Neuronal stem cell (in vitro differentiated cells): ENCODE results near the gene DDX56.
A peak's percentile ranks its signal among the peaks of the same experiment; 100 is the strongest.

ENCODE experiments used
- DNase-seq: peaks from one replicate; pipeline ENCODE4 v3.0.0-alpha.2; 2013; ENCODE audit warnings: low spot score
- H2AFZ ChIP-seq: one replicate; pipeline ENCODE4 v1.6.1; 2013; ENCODE audit warnings: mild to moderate bottlenecking, low read length, inconsistent platforms
- H2AK5ac ChIP-seq: 2 replicates; pipeline ENCODE4 v1.6.1; 2013; ENCODE audit warnings: low read depth, mild to moderate bottlenecking, inconsistent platforms, low read length, moderate library complexity, mixed read lengths
- H2BK120ac ChIP-seq: 2 replicates; pipeline ENCODE4 v1.6.1; 2013; ENCODE audit warnings: low read depth, mild to moderate bottlenecking, inconsistent platforms, low read length, moderate library complexity, mixed read lengths
- H2BK12ac ChIP-seq: one replicate; pipeline ENCODE4 v1.6.1; 2013; ENCODE audit warnings: low read length, inconsistent platforms
- H2BK15ac ChIP-seq: 2 replicates; pipeline ENCODE4 v1.6.1; 2013; ENCODE audit warnings: mild to moderate bottlenecking, low read length, inconsistent platforms, mixed read lengths
- H2BK5ac ChIP-seq: one replicate; pipeline ENCODE4 v1.6.1; 2013; ENCODE audit warnings: inconsistent platforms, mild to moderate bottlenecking, low read length, moderate library complexity
- H3K14ac ChIP-seq: one replicate; pipeline ENCODE4 v1.6.1; 2013; ENCODE audit warnings: low read length, inconsistent platforms
- H3K18ac ChIP-seq: 2 replicates; pipeline ENCODE4 v1.6.1; 2013; ENCODE audit warnings: low read length, inconsistent platforms
- H3K23ac ChIP-seq: 2 replicates; pipeline ENCODE4 v1.6.1; 2013; ENCODE audit warnings: low read depth, mild to moderate bottlenecking, mixed read lengths, low read length, inconsistent platforms; ENCODE audit not compliant: poor library complexity
- H3K27ac ChIP-seq: replicated peaks from 3 replicates; pipeline ENCODE4 v1.5.1; 2013; ENCODE audit warnings: low read length, inconsistent platforms
- H3K27me3 ChIP-seq, 3 experiments: 2 replicates each; pipeline ENCODE4 v1.6.1; 2013; ENCODE audit warnings: low read length in 3 of 3, mild to moderate bottlenecking in 2 of 3, inconsistent platforms in 1 of 3, low read depth in 1 of 3, mixed read lengths in 1 of 3, moderate library complexity in 1 of 3; ENCODE audit not compliant: control insufficient read depth in 3 of 3, insufficient read depth in 3 of 3
- H3K36me3 ChIP-seq, 2 donors: replicated peaks in 1 of 2; 2 replicates each; pipeline ENCODE4 v1.6.1; 2013; ENCODE audit warnings: low read length in 2 of 2; ENCODE audit not compliant: control insufficient read depth in 2 of 2, insufficient read depth in 2 of 2
- H3K4ac ChIP-seq: 2 replicates; pipeline ENCODE4 v1.6.1; 2013; ENCODE audit warnings: inconsistent platforms, mild to moderate bottlenecking, low read length, moderate library complexity
- H3K4me1 ChIP-seq, 2 donors: 1 replicate in 1 of 2; 2 replicates in 1 of 2; pipeline ENCODE4 v1.6.1; 2013; ENCODE audit warnings: low read length in 2 of 2, low read depth in 1 of 2; ENCODE audit not compliant: control insufficient read depth in 2 of 2, insufficient read depth in 1 of 2
- H3K4me2 ChIP-seq: one replicate; pipeline ENCODE4 v1.6.1; 2013; ENCODE audit warnings: mild to moderate bottlenecking, low read length, inconsistent platforms; ENCODE audit not compliant: insufficient read depth, poor library complexity, severe bottlenecking
- H3K4me3 ChIP-seq, 2 donors: 2 replicates each; pipeline ENCODE4 v1.5.1; 2013; ENCODE audit warnings: low read length in 2 of 2, mild to moderate bottlenecking in 2 of 2, inconsistent platforms in 1 of 2, moderate library complexity in 1 of 2
- H3K79me1 ChIP-seq: one replicate; pipeline ENCODE4 v1.6.1; 2013; ENCODE audit warnings: low read depth, mild to moderate bottlenecking, inconsistent platforms, low read length, moderate library complexity
- H3K9ac ChIP-seq: one replicate; pipeline ENCODE4 v1.6.1; 2013; ENCODE audit warnings: mild to moderate bottlenecking, low read depth, low read length, inconsistent platforms; ENCODE audit not compliant: poor library complexity
- H3K9me3 ChIP-seq, 2 donors: replicated peaks in 1 of 2; 2 replicates each; pipeline versions ENCODE3 to v1.6.1; 2013; ENCODE audit warnings: low read length in 2 of 2, mild to moderate bottlenecking in 2 of 2, inconsistent platforms in 1 of 2, low read depth in 1 of 2, mixed read lengths in 1 of 2, moderate library complexity in 1 of 2; ENCODE audit not compliant: control insufficient read depth in 2 of 2, insufficient read depth in 1 of 2
- H4K8ac ChIP-seq: one replicate; pipeline ENCODE4 v1.6.1; 2013; ENCODE audit warnings: low read depth, mild to moderate bottlenecking, inconsistent platforms, low read length, moderate library complexity
- H4K91ac ChIP-seq: one replicate; pipeline ENCODE4 v1.6.1; 2013; ENCODE audit warnings: low read length, low read depth, mild to moderate bottlenecking, inconsistent platforms; ENCODE audit not compliant: poor library complexity
- WGBS, 2 donors: extraction: QIAGEN DNeasy Blood & Tissue Kit; methylation state at CpG; one replicate each; pipeline ENCODE4 v1.1.7; 2013; ENCODE audit warnings: missing lambda C conversion rate in 2 of 2, mixed read lengths in 1 of 2; ENCODE audit not compliant: insufficient read length in 2 of 2, insufficient replicate concordance in 1 of 2; ENCODE audit errors: extremely low coverage in 2 of 2; 5-methylcytosine and 5-hydroxymethylcytosine counted together

The DDX56 gene

DNA sequence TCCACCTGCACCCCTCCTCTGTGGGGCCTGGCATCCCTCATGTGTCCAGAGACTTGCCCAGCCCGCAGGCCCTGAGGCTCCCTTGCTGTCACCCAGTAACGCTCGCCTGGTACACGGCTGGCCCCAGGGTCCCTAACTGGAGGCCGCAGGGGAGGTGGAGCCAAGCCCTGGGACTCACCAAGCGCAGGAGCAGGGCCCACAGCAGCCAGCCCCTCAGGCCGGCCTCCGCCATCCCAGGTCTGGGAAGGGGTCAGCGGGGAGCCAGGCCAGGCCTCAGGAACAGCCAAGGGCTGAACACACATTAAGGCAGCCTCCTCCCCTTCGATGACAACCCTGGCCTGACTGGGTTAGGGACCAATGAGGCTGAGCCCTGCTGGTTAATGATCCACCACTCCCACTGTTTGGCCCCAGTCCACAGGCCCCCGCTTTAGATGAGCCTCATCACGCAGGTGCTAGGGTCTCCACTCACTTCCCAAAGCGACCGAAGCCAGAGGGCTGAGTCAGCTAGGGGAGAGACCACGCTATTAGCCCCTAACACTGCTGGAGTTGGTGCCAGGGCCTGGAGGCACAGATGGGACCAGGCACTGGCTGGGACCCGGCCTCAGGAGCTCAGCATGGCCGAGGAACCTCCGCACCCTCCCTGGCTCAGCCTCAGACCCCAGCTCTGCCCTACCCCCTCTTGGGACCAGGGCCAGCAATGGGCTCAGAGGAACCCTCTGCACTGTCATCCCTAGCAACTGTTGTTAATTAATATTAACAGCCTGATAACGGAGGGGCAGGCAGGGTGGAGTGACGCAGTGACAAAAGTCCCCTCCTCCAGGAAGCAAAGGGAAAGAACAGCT is 32.5 kb downstream of the DDX56 start, which contains the start of gene NPC1L1:
Gene NPC1L1 (minus strand): TSS at position 303 of the 842 bp plus-strand sequence. CDS start 71 bp downstream, at position 232.
- Histone ChIP-seq H3K4me3 (no peak within 1 kb of the TSS), H2BK12ac (peak within 1 kb of the TSS; percentile 12), H3K14ac (no peak within 1 kb of the TSS), H3K27ac (no peak within 1 kb of the TSS), H2AK5ac (peak within 1 kb of the TSS; percentile 52), H3K18ac (peak within 1 kb of the TSS; percentile 83), H3K23ac (no peak within 1 kb of the TSS), H3K27me3 (peaks cover 0 to 12% (median 0%) of the 10 kb centered on the region in 3 experiments), H4K91ac (peak within 1 kb of the TSS; percentile 77), H2BK120ac (peak within 1 kb of the TSS; percentile 90), H3K4me1 (peaks cover 0 to 3% of the 10 kb centered on the region in 2 donors), H3K36me3 (no peaks in the 10 kb centered on the region), H2AFZ (peak within 1 kb of the TSS; percentile 56), H3K4me2 (no peak within 1 kb of the TSS), H3K9ac (no peak within 1 kb of the TSS), H3K9me3 (no peaks in the 10 kb centered on the region), H3K4ac (no peak within 1 kb of the TSS), H2BK15ac (no peak within 1 kb of the TSS), H4K8ac (peak within 1 kb of the TSS; percentile 48), H3K79me1 (no peaks in the 10 kb centered on the region), H2BK5ac (peak within 1 kb of the TSS; percentile 85)
- no CpG with 5 or more reads among the region's 20 CpGs for WGBS, 2 donors
- no peak for DNase-seq

- Histone ChIP-seq H3K4me1 (peaks cover 0 to 3% of the 10 kb centered on the region in 2 donors), H4K91ac (no peak overlapping the region), H2BK15ac (no peak overlapping the region), H2BK120ac (peak overlapping the region; percentile 66), H3K9me3 (no peaks in the 10 kb centered on the region), H3K4me2 (no peak overlapping the region), H3K27me3 (peaks cover 0 to 12% (median 0%) of the 10 kb centered on the region in 3 experiments), H2BK12ac (no peak overlapping the region), H3K23ac (no peak overlapping the region), H3K4ac (no peak overlapping the region), H3K36me3 (no peaks in the 10 kb centered on the region), H3K18ac (peak overlapping the region; percentile 33), H3K79me1 (no peaks in the 10 kb centered on the region), H3K14ac (no peak overlapping the region), H2BK5ac (peak overlapping the region; percentile 85), H4K8ac (no peak overlapping the region), H3K9ac (no peak overlapping the region), H3K4me3 (no peak overlapping the region), H3K27ac (no peak overlapping the region), H2AFZ (peak overlapping the region; percentile 56), H2AK5ac (peak overlapping the region; percentile 43)
- WGBS, 2 donors = no CpG with 5 or more reads among the region's 5 CpGs
- DNase-seq = no peak
Measured at GRCh38 chr7:44540592-44541027, 33.1 kb downstream of the DDX56 start.

- H2BK15ac ChIP-seq = peak overlapping the region; percentile 72
- H3K27me3 ChIP-seq = peaks cover 0 to 12% (median 0%) of the 10 kb centered on the region in 3 experiments
- peak overlapping the region; percentile 12 for H2BK12ac ChIP-seq
- H3K9ac ChIP-seq = peak overlapping the region; percentile 66
- peak overlapping the region; percentile 86 for H4K8ac ChIP-seq
- H3K18ac ChIP-seq = no peak overlapping the region
- no CpG with 5 or more reads among the region's 27 CpGs for WGBS, 2 donors
- H3K36me3 ChIP-seq = no peaks in the 10 kb centered on the region
- H3K14ac ChIP-seq = peak overlapping the region; percentile 83
- no peak overlapping the region for H3K4me2 ChIP-seq
- no peak overlapping the region for H3K4ac ChIP-seq
- H2BK5ac ChIP-seq = no peak overlapping the region
- H3K23ac ChIP-seq = peak overlapping the region; percentile 76
- peak overlapping the region in 1 of 2 donors; percentile 60 for H3K4me3 ChIP-seq
- H3K27ac ChIP-seq = no peak overlapping the region
- DNase-seq = no peak
- H2AK5ac ChIP-seq = peak overlapping the region; percentile 52
- peaks cover 0 to 3% of the 10 kb centered on the region in 2 donors for H3K4me1 ChIP-seq
- peak overlapping the region; percentile 90 for H2BK120ac ChIP-seq
- peak overlapping the region; percentile 38 for H4K91ac ChIP-seq
- no peaks in the 10 kb centered on the region for H3K9me3 ChIP-seq
- H2AFZ ChIP-seq = peak overlapping the region; percentile 15
- no peaks in the 10 kb centered on the region for H3K79me1 ChIP-seq
Measured at GRCh38 chr7:44539669-44540506, 33.8 kb downstream of the DDX56 start.
